Caco-2 (cell line): ENCODE results near the gene DOCK10. TPM values are rescaled to one million over a fixed set of nuclear protein-coding genes. Genes with fewer than 3 reads are reported as not detected.

Experiments used
- BruUV-seq: library from RNA; stranded (reverse); fragments of 400-500 nt; replicated peaks from 2 replicates; lab custom pipeline; 2021; lab: Mats Ljungman, UMichigan
- CTCF ChIA-PET: fragments of 300-600 bp; sonication (Branson Sonifier 250); formaldehyde crosslinking; loops from one replicate; lab custom pipeline; 2022; ENCODE audit warnings: antibody characterized with exemption; lab: Charles Lee
- POLR2A ChIA-PET: fragments of 300-600 bp; sonication (Branson Sonifier 250); formaldehyde crosslinking; loops from one replicate; lab custom pipeline; 2022; ENCODE audit warnings: antibody characterized with exemption; lab: Charles Lee
- DNase-seq, 2 experiments: peaks; one replicate each; pipeline versions ENCODE4 v3.0.0 to v3.0.0-alpha.2; 2020 to 2022
- H3K27me3 ChIP-seq: replicated peaks from 2 replicates; pipeline ENCODE4 v1.6.0; 2011; ENCODE audit warnings: low read length; ENCODE audit not compliant: control insufficient read depth, insufficient read depth
- H3K36me3 ChIP-seq: 2 replicates; pipeline ENCODE4 v1.5.1; 2011; ENCODE audit warnings: low read length; ENCODE audit not compliant: control insufficient read depth, insufficient read depth
- H3K4me1 ChIP-seq: fragments of 250-450 bp; sonication (Bioruptor Pico); 2 replicates; pipeline ENCODE4 v1.5.1; 2020; ENCODE audit warnings: mild to moderate bottlenecking
- H3K4me3 ChIP-seq: 2 replicates; pipeline ENCODE4 v1.5.1; 2011; ENCODE audit warnings: low read depth, mild to moderate bottlenecking, control low read depth, low read length
- H3K9me3 ChIP-seq: fragments of 250-450 bp; sonication (Bioruptor Pico); 2 replicates; pipeline ENCODE4 v1.5.1; 2020; ENCODE audit warnings: mild to moderate bottlenecking, moderate library complexity
- H3K27ac Mint-ChIP-seq: one replicate; pipeline ENCODE4 v1.8.0; 2022; ENCODE audit warnings: mixed read lengths; ENCODE audit not compliant: unreplicated experiment
- H3K27me3 Mint-ChIP-seq: one replicate; pipeline ENCODE4 v1.8.0; 2022; ENCODE audit warnings: mixed read lengths; ENCODE audit not compliant: insufficient read depth, unreplicated experiment
- H3K36me3 Mint-ChIP-seq: one replicate; pipeline ENCODE4 v1.8.0; 2022; ENCODE audit warnings: mild to moderate bottlenecking, mixed read lengths; ENCODE audit not compliant: insufficient read depth, unreplicated experiment
- H3K4me1 Mint-ChIP-seq: one replicate; pipeline ENCODE4 v1.8.0; 2022; ENCODE audit warnings: low read depth, mixed read lengths; ENCODE audit not compliant: unreplicated experiment
- H3K4me3 Mint-ChIP-seq: one replicate; pipeline ENCODE4 v1.8.0; 2022; ENCODE audit warnings: mild to moderate bottlenecking, moderate library complexity, mixed read lengths; ENCODE audit not compliant: unreplicated experiment
- H3K9me3 Mint-ChIP-seq: one replicate; pipeline ENCODE4 v1.8.0; 2022; ENCODE audit warnings: mixed read lengths; ENCODE audit not compliant: unreplicated experiment
- intact Hi-C: fragments of 100-400 bp; cut with micrococcal nuclease; formaldehyde crosslinking; loops from one replicate; pipeline ENCODE4 v1.10.0; 2022; ENCODE audit not compliant: unreplicated experiment
- total RNA-seq: library from RNA; stranded (reverse); gene quantifications from 2 replicates; pipeline ENCODE4 v1.2.3, GENCODE V29; 2022
- TF ChIP-seq, protein P1 (sequence below), 2 experiments: fragments of 200-600 bp in 1 of 2; IDR thresholded peaks; 1 replicate in 1 of 2; 2 replicates in 1 of 2; pipeline versions ENCODE4 v1.5.1 to v1.8.0; 2011 to 2022; ENCODE audit warnings: antibody characterized with exemption in 1 of 2, control low read depth in 1 of 2, inconsistent platforms in 1 of 2, low read depth in 1 of 2, low read length in 1 of 2, mild to moderate bottlenecking in 1 of 2, moderate library complexity in 1 of 2; ENCODE audit not compliant: insufficient read depth in 1 of 2, severe bottlenecking in 1 of 2, unreplicated experiment in 1 of 2

Gene DOCK10
- total RNA-seq, 1 experiment from 2014 or later = not detected

- Mint-ChIP-seq H3K36me3 (no peaks in the 10 kb centered on the region), H3K9me3 (no peaks in the 10 kb centered on the region), H3K27ac (no peak overlapping the region), H3K27me3 (no peaks in the 10 kb centered on the region), H3K4me1 (no peaks in the 10 kb centered on the region), H3K4me3 (no peak overlapping the region)
- H3K27me3 ChIP-seq = no peaks in the 10 kb centered on the region
- H3K9me3 ChIP-seq = no peaks in the 10 kb centered on the region
- DNase-seq = no peak
- ChIA-PET POLR2A (no interaction called here), CTCF (no interaction called here)
- no peaks in the 10 kb centered on the region for H3K4me1 ChIP-seq
- intact Hi-C loops = no loop called here
- TF ChIP-seq, protein P1, sequence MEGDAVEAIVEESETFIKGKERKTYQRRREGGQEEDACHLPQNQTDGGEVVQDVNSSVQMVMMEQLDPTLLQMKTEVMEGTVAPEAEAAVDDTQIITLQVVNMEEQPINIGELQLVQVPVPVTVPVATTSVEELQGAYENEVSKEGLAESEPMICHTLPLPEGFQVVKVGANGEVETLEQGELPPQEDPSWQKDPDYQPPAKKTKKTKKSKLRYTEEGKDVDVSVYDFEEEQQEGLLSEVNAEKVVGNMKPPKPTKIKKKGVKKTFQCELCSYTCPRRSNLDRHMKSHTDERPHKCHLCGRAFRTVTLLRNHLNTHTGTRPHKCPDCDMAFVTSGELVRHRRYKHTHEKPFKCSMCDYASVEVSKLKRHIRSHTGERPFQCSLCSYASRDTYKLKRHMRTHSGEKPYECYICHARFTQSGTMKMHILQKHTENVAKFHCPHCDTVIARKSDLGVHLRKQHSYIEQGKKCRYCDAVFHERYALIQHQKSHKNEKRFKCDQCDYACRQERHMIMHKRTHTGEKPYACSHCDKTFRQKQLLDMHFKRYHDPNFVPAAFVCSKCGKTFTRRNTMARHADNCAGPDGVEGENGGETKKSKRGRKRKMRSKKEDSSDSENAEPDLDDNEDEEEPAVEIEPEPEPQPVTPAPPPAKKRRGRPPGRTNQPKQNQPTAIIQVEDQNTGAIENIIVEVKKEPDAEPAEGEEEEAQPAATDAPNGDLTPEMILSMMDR (IDR thresholded peaks at IDR 0.05; ENCODE audit: insufficient read depth in 1 of 2, low read depth in 1 of 2, low read length in 1 of 2, severe bottlenecking in 1 of 2, unreplicated experiment in 1 of 2) = no peak
- H3K4me3 ChIP-seq = no peak overlapping the region
- no peaks in the 10 kb centered on the region for H3K36me3 ChIP-seq
- BruUV-seq = no TSS peak
These were observed 74.2 kb downstream of the DOCK10 start for GRCh38 chr2:224968051-224968450.

GRCh38 chr2:224966613-224967012 is 75.7 kb downstream of the DOCK10 start:
- no peak overlapping the region for H3K4me3 Mint-ChIP-seq

GRCh38 chr2:224959556-224959955 is 82.7 kb downstream of the DOCK10 start:
- H3K4me1 Mint-ChIP-seq = no peaks in the 10 kb centered on the region
- H3K36me3 Mint-ChIP-seq = no peaks in the 10 kb centered on the region
- Histone ChIP-seq H3K4me1 (no peaks in the 10 kb centered on the region), H3K36me3 (no peaks in the 10 kb centered on the region), H3K27me3 (no peaks in the 10 kb centered on the region), H3K4me3 (no peak overlapping the region), H3K9me3 (no peaks in the 10 kb centered on the region)
- no peak for DNase-seq
- H3K4me3 Mint-ChIP-seq = no peak overlapping the region
- H3K27me3 Mint-ChIP-seq = peaks cover 5% of the 10 kb centered on the region
- ChIA-PET POLR2A (no interaction called here), CTCF (no interaction called here)
- BruUV-seq = no TSS peak
- no peak overlapping the region for H3K27ac Mint-ChIP-seq
- TF ChIP-seq, protein P1 (IDR thresholded peaks at IDR 0.05; ENCODE audit: insufficient read depth in 1 of 2, low read depth in 1 of 2, low read length in 1 of 2, severe bottlenecking in 1 of 2, unreplicated experiment in 1 of 2) = no peak
- no peaks in the 10 kb centered on the region for H3K9me3 Mint-ChIP-seq
- intact Hi-C loops = no loop called here

More at GRCh38 chr2:224966613-224967012, 75.7 kb downstream of the DOCK10 start:
- Histone ChIP-seq H3K27me3 (no peaks in the 10 kb centered on the region), H3K9me3 (no peaks in the 10 kb centered on the region), H3K4me1 (no peaks in the 10 kb centered on the region), H3K36me3 (no peaks in the 10 kb centered on the region), H3K4me3 (no peak overlapping the region)
- Mint-ChIP-seq H3K9me3 (no peaks in the 10 kb centered on the region), H3K36me3 (no peaks in the 10 kb centered on the region), H3K27ac (no peak overlapping the region), H3K27me3 (no peaks in the 10 kb centered on the region), H3K4me1 (no peaks in the 10 kb centered on the region)
- POLR2A ChIA-PET = no interaction called here
- intact Hi-C loops = no loop called here
- BruUV-seq = no TSS peak
- no peak for DNase-seq
- TF ChIP-seq, protein P1 (IDR thresholded peaks at IDR 0.05; ENCODE audit: insufficient read depth in 1 of 2, low read depth in 1 of 2, low read length in 1 of 2, severe bottlenecking in 1 of 2, unreplicated experiment in 1 of 2) = no peak
- CTCF ChIA-PET = no interaction called here
